Measurements from ENCODE around the gene SEMA5A. TPM values are rescaled to one million over a fixed set of nuclear protein-coding genes. Genes with fewer than 3 reads are reported as not detected.

Gene SEMA5A
- polyA plus RNA-seq, 1 donor from 2014 or later = 3.2 TPM

DNA sequence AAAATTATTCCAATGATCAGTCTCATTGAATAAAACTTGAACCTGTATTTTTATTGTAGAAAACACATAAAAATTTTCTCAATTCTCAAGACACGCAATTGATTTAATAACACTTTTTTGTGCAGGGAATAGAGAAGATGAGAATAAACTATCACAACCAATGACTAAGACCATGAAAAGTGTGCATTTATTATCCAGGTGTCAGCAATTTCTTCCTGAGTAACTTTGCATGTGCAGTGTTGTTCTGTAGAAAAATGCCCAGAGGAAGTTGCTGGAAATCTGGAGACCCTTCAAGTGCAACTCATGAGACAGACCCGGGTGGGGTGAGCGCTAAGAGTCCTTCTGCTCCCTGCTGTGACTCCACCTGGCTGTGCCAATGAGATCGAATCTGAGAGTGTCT is 405.7 kb downstream of the SEMA5A start:
- H2AFZ ChIP-seq (ENCODE audit: low read depth, low read length) = no peak overlapping the region
- H4K20me1 ChIP-seq (ENCODE audit: insufficient read depth) = no peaks in the 10 kb centered on the region
- no peak overlapping the region for H3K9ac ChIP-seq (ENCODE audit: low read length)

GRCh38 chr5:9139344-9139743 is 406.5 kb downstream of the SEMA5A start:
- no peaks in the 10 kb centered on the region for H3K9me2 ChIP-seq (ENCODE audit: insufficient read depth, low read length)
- no peaks in the 10 kb centered on the region for H3K27me3 ChIP-seq (ENCODE audit: insufficient read depth, low read depth, low read length)
- no peak overlapping the region for H2AFZ ChIP-seq (ENCODE audit: low read depth, low read length)
- H3K36me3 ChIP-seq (ENCODE audit: insufficient read depth, low read length) = no peaks in the 10 kb centered on the region
- H3K4me2 ChIP-seq (ENCODE audit: low read length) = no peak overlapping the region
- H3K9me3 ChIP-seq (ENCODE audit: low read length) = no peaks in the 10 kb centered on the region
- no peaks in the 10 kb centered on the region for H3K79me2 ChIP-seq (replicated peaks; ENCODE audit: insufficient read depth, low read length)
- no peak overlapping the region for H3K9ac ChIP-seq (ENCODE audit: low read length)
- H4K20me1 ChIP-seq (ENCODE audit: insufficient read depth) = no peaks in the 10 kb centered on the region
- H3K4me3 ChIP-seq (ENCODE audit: low read length) = no peak overlapping the region
- H3F3A ChIP-seq (ENCODE audit: insufficient read depth, low read length, poor library complexity, severe bottlenecking) = no peaks in the 10 kb centered on the region
- H3K27ac ChIP-seq (ENCODE audit: low read length) = no peak overlapping the region
- TF ChIP-seq EZH2 (IDR thresholded peaks at IDR 0.05; ENCODE audit: borderline replicate concordance, insufficient read depth, low read length, poor library complexity, severe bottlenecking) (no peak), RAD21 (conservative IDR thresholded peaks at IDR 0.05) (no peak), TAF1 (IDR thresholded peaks at IDR 0.05; ENCODE audit: low read depth) (no peak), MXI1 (conservative IDR thresholded peaks at IDR 0.05; ENCODE audit: poor library complexity, severe bottlenecking) (no peak), SMC3 (conservative IDR thresholded peaks at IDR 0.05; ENCODE audit: poor library complexity) (no peak), POLR2AphosphoS5 (IDR thresholded peaks at IDR 0.05) (no peak), EP300 (conservative IDR thresholded peaks at IDR 0.05; ENCODE audit: poor library complexity, severe bottlenecking) (no peak)
- TF ChIP-seq, protein P1, sequence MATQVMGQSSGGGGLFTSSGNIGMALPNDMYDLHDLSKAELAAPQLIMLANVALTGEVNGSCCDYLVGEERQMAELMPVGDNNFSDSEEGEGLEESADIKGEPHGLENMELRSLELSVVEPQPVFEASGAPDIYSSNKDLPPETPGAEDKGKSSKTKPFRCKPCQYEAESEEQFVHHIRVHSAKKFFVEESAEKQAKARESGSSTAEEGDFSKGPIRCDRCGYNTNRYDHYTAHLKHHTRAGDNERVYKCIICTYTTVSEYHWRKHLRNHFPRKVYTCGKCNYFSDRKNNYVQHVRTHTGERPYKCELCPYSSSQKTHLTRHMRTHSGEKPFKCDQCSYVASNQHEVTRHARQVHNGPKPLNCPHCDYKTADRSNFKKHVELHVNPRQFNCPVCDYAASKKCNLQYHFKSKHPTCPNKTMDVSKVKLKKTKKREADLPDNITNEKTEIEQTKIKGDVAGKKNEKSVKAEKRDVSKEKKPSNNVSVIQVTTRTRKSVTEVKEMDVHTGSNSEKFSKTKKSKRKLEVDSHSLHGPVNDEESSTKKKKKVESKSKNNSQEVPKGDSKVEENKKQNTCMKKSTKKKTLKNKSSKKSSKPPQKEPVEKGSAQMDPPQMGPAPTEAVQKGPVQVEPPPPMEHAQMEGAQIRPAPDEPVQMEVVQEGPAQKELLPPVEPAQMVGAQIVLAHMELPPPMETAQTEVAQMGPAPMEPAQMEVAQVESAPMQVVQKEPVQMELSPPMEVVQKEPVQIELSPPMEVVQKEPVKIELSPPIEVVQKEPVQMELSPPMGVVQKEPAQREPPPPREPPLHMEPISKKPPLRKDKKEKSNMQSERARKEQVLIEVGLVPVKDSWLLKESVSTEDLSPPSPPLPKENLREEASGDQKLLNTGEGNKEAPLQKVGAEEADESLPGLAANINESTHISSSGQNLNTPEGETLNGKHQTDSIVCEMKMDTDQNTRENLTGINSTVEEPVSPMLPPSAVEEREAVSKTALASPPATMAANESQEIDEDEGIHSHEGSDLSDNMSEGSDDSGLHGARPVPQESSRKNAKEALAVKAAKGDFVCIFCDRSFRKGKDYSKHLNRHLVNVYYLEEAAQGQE (IDR thresholded peaks at IDR 0.05; ENCODE audit: borderline replicate concordance) = no peak
- TF ChIP-seq, protein P2, sequence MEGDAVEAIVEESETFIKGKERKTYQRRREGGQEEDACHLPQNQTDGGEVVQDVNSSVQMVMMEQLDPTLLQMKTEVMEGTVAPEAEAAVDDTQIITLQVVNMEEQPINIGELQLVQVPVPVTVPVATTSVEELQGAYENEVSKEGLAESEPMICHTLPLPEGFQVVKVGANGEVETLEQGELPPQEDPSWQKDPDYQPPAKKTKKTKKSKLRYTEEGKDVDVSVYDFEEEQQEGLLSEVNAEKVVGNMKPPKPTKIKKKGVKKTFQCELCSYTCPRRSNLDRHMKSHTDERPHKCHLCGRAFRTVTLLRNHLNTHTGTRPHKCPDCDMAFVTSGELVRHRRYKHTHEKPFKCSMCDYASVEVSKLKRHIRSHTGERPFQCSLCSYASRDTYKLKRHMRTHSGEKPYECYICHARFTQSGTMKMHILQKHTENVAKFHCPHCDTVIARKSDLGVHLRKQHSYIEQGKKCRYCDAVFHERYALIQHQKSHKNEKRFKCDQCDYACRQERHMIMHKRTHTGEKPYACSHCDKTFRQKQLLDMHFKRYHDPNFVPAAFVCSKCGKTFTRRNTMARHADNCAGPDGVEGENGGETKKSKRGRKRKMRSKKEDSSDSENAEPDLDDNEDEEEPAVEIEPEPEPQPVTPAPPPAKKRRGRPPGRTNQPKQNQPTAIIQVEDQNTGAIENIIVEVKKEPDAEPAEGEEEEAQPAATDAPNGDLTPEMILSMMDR (IDR thresholded peaks at IDR 0.05; ENCODE audit: poor library complexity, severe bottlenecking) = no peak

More for the DNA sequence above, 405.7 kb downstream of the SEMA5A start:
- H3K4me2 ChIP-seq (ENCODE audit: low read length) = no peak overlapping the region
- H3F3A ChIP-seq (ENCODE audit: insufficient read depth, low read length, poor library complexity, severe bottlenecking) = no peaks in the 10 kb centered on the region
- H3K27ac ChIP-seq (ENCODE audit: low read length) = no peak overlapping the region
- no peaks in the 10 kb centered on the region for H3K9me3 ChIP-seq (ENCODE audit: low read length)
- H3K4me3 ChIP-seq (ENCODE audit: low read length) = no peak overlapping the region
- no peaks in the 10 kb centered on the region for H3K79me2 ChIP-seq (replicated peaks; ENCODE audit: insufficient read depth, low read length)
- no peaks in the 10 kb centered on the region for H3K9me2 ChIP-seq (ENCODE audit: insufficient read depth, low read length)
- no peaks in the 10 kb centered on the region for H3K36me3 ChIP-seq (ENCODE audit: insufficient read depth, low read length)
- TF ChIP-seq EZH2 (IDR thresholded peaks at IDR 0.05; ENCODE audit: borderline replicate concordance, insufficient read depth, low read length, poor library complexity, severe bottlenecking) (no peak), MXI1 (conservative IDR thresholded peaks at IDR 0.05; ENCODE audit: poor library complexity, severe bottlenecking) (no peak), RAD21 (conservative IDR thresholded peaks at IDR 0.05) (no peak), TAF1 (IDR thresholded peaks at IDR 0.05; ENCODE audit: low read depth) (no peak), EP300 (conservative IDR thresholded peaks at IDR 0.05; ENCODE audit: poor library complexity, severe bottlenecking) (no peak), POLR2AphosphoS5 (IDR thresholded peaks at IDR 0.05) (no peak), SMC3 (conservative IDR thresholded peaks at IDR 0.05; ENCODE audit: poor library complexity) (no peak)
- TF ChIP-seq, protein P1 (IDR thresholded peaks at IDR 0.05; ENCODE audit: borderline replicate concordance) = no peak
- TF ChIP-seq, protein P2 (IDR thresholded peaks at IDR 0.05; ENCODE audit: poor library complexity, severe bottlenecking) = no peak
- H3K27me3 ChIP-seq (ENCODE audit: insufficient read depth, low read depth, low read length) = no peaks in the 10 kb centered on the region
